Measurements from ENCODE around the gene C6orf132.

The C6orf132 gene

DNA sequence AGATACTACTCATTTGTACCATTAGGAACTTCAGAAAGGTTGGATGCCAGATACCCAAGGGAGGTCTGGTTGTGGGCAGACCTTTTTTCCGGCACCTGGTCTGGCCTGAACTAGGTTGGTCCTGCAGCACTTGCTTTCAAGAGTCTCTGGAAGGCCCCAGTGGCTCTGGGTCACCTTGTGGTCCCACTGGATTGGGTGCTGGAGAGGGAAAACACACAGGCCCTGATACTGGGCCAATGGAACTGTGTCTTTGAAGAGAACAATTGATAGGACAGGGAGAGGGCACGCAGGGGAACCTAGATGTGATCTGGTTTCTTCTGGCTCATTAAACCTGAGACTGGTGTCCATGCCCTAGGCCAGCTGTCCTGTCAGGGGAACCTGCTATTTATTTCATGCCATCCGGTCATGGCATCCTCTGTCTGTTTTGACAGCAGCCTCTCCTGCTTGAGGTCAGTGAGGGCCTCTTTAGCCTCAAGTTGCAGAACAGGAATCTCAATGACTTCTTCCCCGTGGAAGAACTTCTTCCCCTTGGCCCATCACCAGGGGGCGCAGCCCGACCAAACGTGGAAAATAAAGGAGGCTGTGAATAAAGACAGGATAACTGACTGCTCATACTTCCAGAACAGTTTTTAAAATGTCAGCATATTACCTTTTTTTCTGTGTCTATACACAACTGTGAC is 67.1 kb downstream of the C6orf132 start:
- Mint-ChIP-seq H3K4me3 (no peak overlapping the region), H3K27me3 (no peaks in the 10 kb centered on the region), H3K36me3 (peaks cover 32 to 35% of the 10 kb centered on the region in 2 donors), H3K27ac (no peak overlapping the region), H3K9me3 (no peaks in the 10 kb centered on the region), H3K4me1 (no peaks in the 10 kb centered on the region)
- DNase-seq = peak; percentile 17
- no peak for ATAC-seq (replicated peaks)

DNA sequence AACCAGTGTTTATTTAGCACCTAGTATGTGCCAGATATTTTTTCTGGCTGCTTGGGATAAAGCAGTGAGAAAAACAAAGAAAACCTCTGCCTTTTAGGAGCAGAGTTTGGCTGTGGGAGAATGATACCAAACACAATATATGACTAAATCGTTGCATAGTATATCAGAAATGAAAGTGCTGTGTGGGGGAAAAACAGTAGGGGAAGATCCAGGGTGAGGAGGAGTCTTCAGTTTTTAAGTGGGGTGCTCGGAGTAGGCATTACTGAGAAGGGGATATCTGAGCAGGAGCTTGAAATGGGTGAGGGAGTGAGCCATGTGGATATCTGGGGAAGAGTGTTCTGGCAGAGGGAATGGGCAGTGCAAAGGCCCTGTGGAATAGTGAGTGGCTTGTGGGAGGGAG is 69.1 kb downstream of the C6orf132 start:
- H3K9me3 Mint-ChIP-seq = no peaks in the 10 kb centered on the region
- peaks cover 30 to 33% of the 10 kb centered on the region in 2 donors for H3K36me3 Mint-ChIP-seq
- DNase-seq (no peak), ATAC-seq (replicated peaks) (no peak)
- H3K27ac Mint-ChIP-seq = no peak overlapping the region
- no peaks in the 10 kb centered on the region for H3K27me3 Mint-ChIP-seq
- H3K4me1 Mint-ChIP-seq = no peaks in the 10 kb centered on the region
- no peak overlapping the region for H3K4me3 Mint-ChIP-seq

DNA sequence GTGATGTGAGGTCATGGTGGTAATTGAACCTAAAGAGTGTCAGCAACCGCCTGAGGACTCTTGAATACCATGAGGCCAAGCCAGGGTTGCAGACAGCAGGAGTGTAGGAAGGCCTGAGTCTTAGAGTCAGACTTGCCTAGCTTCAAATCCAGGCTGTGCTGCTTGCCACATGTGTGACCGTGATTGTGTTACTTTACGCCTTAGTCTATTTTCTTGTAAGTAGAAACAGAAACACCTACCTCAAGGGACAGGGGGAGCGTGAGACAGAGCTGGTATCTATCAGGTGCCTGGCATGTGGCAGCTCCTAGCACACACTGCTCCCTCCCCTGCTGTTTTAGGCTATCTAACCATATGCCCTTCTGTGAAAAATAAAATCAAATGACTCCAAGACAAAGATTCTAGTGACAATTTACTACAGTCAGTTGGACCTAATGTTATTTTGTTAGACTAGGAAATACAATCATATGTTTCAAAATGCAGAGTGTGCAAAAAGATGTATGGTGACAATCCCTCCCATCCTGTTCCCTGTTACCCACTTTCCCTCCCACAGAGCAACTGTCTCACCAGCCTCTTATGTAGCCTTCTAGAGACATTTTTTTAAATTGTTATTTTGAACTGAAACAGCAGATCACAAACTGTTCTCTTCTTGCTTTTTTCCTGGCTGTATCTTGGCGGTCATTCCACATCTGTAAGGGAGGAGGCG is 70.4 kb downstream of the C6orf132 start:
- DNase-seq (no peak), ATAC-seq (replicated peaks) (no peak)
- H3K27me3 Mint-ChIP-seq = no peaks in the 10 kb centered on the region
- no peaks in the 10 kb centered on the region for H3K4me1 Mint-ChIP-seq
- H3K36me3 Mint-ChIP-seq = peaks cover 22 to 23% of the 10 kb centered on the region in 2 donors
- no peaks in the 10 kb centered on the region for H3K9me3 Mint-ChIP-seq
- H3K27ac Mint-ChIP-seq = no peak overlapping the region
- no peak overlapping the region for H3K4me3 Mint-ChIP-seq

DNA sequence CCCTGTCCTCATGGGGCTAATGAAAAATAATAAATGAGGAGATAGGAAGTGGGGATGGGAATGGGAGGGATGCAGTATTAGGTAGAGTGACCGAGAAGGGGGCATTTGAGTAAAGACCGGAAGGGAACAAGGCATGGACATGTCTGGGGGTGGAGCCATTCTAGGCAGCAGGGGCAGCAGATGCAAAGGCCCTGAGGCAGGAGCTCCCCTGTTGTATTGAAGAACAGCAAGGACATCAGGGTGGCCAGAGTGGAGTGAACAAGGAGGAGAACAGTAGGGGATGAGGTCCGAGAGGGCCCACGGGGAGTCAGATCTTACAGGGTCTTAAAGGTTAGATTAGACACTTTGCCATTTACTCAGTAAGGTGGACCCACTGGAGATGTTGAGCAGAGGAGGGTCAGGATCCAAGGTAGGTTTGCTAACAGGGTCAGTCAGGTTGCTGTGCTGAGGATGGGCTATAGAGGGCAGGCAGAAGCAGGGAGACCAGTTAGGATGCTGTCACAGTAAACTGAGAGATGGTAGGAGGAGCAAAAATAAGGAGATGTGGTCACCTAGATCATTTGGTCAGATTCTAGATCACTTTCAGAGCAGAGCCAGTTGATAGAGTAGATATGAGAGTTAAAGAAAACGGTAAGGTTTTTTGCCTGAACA is 73.4 kb downstream of the C6orf132 start:
- Mint-ChIP-seq H3K4me1 (no peaks in the 10 kb centered on the region), H3K36me3 (peaks cover 7 to 19% of the 10 kb centered on the region in 2 donors), H3K27me3 (no peaks in the 10 kb centered on the region), H3K9me3 (no peaks in the 10 kb centered on the region), H3K27ac (no peak overlapping the region), H3K4me3 (no peak overlapping the region)
- ATAC-seq (replicated peaks) = no peak
- no peak for DNase-seq

DNA sequence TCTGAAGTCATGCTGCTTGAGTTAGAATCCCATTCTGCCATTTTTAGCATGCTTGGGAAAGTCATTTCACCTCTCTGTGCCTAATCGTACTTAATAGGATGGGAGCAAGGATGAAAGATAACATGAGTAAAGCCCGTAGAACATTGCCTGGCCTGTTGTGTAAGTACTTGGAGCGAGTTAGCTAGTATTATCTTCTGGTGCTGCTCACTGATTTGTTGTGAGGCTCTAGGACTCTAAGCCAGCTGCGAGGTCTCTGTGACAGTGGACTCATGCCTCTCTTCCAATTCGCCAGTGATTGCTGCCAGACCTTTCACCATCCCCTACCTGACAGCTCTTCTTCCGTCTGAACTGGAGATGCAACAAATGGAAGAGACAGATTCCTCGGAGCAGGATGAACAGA is 74.2 kb downstream of the C6orf132 start:
- Mint-ChIP-seq H3K9me3 (no peaks in the 10 kb centered on the region), H3K27ac (no peak overlapping the region), H3K4me3 (no peak overlapping the region), H3K36me3 (peaks cover 4 to 19% of the 10 kb centered on the region in 2 donors), H3K27me3 (no peaks in the 10 kb centered on the region), H3K4me1 (no peaks in the 10 kb centered on the region)
- DNase-seq = no peak
- ATAC-seq (replicated peaks) = no peak

DNA sequence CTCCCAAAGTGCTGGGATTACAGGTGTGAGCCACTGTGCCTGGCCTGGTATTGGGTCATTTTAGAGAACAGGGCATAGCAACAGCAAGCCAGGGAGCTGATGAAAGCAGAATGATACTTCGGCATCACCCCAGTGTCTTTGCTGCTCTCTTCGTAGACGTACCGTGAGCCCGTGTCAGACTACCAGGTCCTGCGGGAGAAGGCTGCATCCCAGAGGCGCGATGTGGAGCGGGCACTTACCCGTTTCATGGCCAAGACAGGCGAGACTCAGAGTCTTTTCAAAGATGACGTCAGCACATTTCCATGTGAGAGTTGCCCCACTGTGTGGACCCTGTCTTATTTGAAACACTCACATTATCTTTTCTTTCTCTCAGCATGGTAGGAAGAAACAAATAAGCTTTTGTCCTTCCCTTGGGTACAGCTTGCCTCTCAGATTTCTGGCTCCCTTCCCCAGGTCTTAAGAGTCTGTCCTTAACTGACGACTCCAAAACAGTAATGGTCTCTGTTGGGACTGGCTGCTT is 76.2 kb downstream of the C6orf132 start:
- no peak for DNase-seq
- Mint-ChIP-seq H3K36me3 (peaks cover 8 to 23% of the 10 kb centered on the region in 2 donors), H3K9me3 (no peaks in the 10 kb centered on the region), H3K4me1 (no peaks in the 10 kb centered on the region), H3K27me3 (no peaks in the 10 kb centered on the region), H3K4me3 (no peak overlapping the region), H3K27ac (no peak overlapping the region)
- no peak for ATAC-seq (replicated peaks)

DNA sequence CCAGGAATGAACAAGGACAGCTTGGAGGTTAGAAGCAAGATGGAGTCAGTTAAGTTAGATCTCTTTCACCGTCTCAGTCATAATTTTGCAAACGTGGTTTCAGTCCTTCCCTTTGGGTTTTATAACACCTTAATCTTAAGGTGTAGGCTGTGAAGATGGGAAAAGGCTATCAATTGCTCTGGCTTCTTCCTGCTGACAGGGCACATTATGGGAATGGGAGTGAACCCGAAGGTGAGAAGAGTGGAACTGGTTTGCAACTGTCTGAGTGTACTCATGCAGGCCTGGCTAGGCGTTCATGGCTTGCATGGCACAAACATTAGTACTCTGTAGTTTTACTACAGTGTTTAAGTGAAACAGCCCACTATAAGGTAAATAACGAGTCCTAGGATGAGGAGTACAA is 82.7 kb downstream of the C6orf132 start:
- ATAC-seq (replicated peaks) (no peak), DNase-seq (no peak)
- no peaks in the 10 kb centered on the region for H3K27me3 Mint-ChIP-seq
- peaks cover 3 to 5% of the 10 kb centered on the region in 2 donors for H3K4me1 Mint-ChIP-seq
- H3K27ac Mint-ChIP-seq = no peak overlapping the region
- H3K36me3 Mint-ChIP-seq = peaks cover 33 to 67% of the 10 kb centered on the region in 2 donors
- H3K4me3 Mint-ChIP-seq = no peak overlapping the region
- H3K9me3 Mint-ChIP-seq = no peaks in the 10 kb centered on the region

DNA sequence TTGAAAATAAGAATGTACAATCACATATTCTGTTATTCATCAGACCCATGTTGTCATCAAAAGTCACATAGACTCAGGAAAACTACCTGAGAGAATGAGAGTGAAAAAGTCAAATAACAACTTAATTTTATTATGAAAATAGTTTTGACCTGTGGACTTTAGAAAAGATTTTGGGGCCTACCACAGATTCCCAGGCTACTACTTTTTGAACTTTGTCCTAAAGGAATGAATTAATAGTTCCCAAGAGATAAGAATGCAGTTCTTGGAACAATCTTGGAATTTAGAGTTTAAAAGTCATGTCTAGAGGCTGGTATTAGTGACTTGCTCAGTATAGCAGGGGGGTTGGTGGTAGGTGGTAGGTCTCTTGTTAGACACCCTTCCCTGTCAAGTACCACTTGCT is 88.8 kb downstream of the C6orf132 start:
- H3K27ac Mint-ChIP-seq = no peak overlapping the region
- no peak overlapping the region for H3K4me3 Mint-ChIP-seq
- no peaks in the 10 kb centered on the region for H3K27me3 Mint-ChIP-seq

DNA sequence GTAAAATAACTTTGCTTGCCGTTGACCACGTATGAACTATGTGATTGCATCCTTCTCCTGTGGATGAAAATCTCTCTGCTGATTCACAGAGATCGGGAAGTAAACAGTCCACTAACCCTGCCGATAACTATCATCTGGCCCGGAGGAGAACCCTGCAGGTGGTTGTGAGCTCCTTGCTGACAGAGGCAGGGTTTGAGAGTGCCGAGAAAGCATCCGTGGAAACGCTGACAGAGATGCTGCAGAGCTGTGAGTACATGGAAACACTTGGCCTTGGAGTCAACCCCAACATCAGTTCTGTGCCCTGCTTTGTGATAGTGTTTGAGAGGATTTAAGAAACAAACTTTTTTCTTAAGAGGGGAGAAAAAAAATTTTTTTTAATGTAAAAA is 91.2 kb downstream of the C6orf132 start:
- H3K9me3 Mint-ChIP-seq = no peaks in the 10 kb centered on the region
- H3K36me3 Mint-ChIP-seq = peaks cover 7 to 22% of the 10 kb centered on the region in 2 donors
- peaks cover 33 to 45% of the 10 kb centered on the region in 2 donors for H3K4me1 Mint-ChIP-seq
- no peaks in the 10 kb centered on the region for H3K27me3 Mint-ChIP-seq
- H3K4me3 Mint-ChIP-seq = peak overlapping the region; percentile 67 to 98
- DNase-seq = no peak
- ATAC-seq (replicated peaks) = no peak
- peak overlapping the region; percentile 47 for H3K27ac Mint-ChIP-seq

More for the DNA sequence above, 88.8 kb downstream of the C6orf132 start:
- peaks cover 11 to 37% of the 10 kb centered on the region in 2 donors for H3K36me3 Mint-ChIP-seq
- DNase-seq (no peak), ATAC-seq (replicated peaks) (no peak)
- peaks cover 14 to 23% of the 10 kb centered on the region in 2 donors for H3K4me1 Mint-ChIP-seq
- no peaks in the 10 kb centered on the region for H3K9me3 Mint-ChIP-seq
